Measurements from ENCODE around the gene EPHB2. TPM values are rescaled to one million over a fixed set of nuclear protein-coding genes. Genes with fewer than 3 reads are reported as not detected.

The EPHB2 gene
- total and polyA plus RNA-seq, 2 of the 4 experiments (the other 2 are of a cell fraction) = 52.3 to 58.8 TPM

- dilution Hi-C loops (cut with HindIII; ENCODE audit: low sequenced_read_pairs, unreplicated experiment) (no loop called here), in situ Hi-C loops (cut with MboI; ENCODE audit: low sequenced_read_pairs) (no loop called here), intact Hi-C loops (cut with micrococcal nuclease) (no loop called here)
- Histone ChIP-seq H3K18ac (ENCODE audit: low read depth, low read length) (no peak overlapping the region), H3K79me1 (ENCODE audit: low read depth in 1 of 2, low read length in 2 of 2) (peaks cover 34 to 62% of the 10 kb centered on the region in 2 experiments), H2BK5ac (ENCODE audit: low read depth, low read length, poor library complexity, severe bottlenecking) (no peak overlapping the region), H3K56ac (ENCODE audit: extremely low read depth, insufficient read depth, low read length) (no peak overlapping the region), H3K4ac (ENCODE audit: low read depth, low read length) (no peak overlapping the region), H2BK20ac (ENCODE audit: low read depth, low read length) (no peak overlapping the region), H3K23ac (ENCODE audit: low read depth, low read length) (no peak overlapping the region), H3K36me3 (ENCODE audit: control insufficient read depth, insufficient read depth, low read length) (peaks cover 14% of the 10 kb centered on the region), H3K14ac (replicated peaks; ENCODE audit: low read depth, low read length) (no peak overlapping the region), H4K8ac (ENCODE audit: low read depth in 2 of 2, low read length in 2 of 2) (no peak overlapping the region), H3K27ac (ENCODE audit: insufficient read depth, low read length) (no peak overlapping the region), H3K27me3 (ENCODE audit: control insufficient read depth, insufficient read depth, low read length) (no peaks in the 10 kb centered on the region), H2BK15ac (ENCODE audit: low read depth, low read length) (no peak overlapping the region), H3K9ac (ENCODE audit: low read depth, low read length) (no peak overlapping the region), H3K9me1 (ENCODE audit: insufficient read depth, low read length) (peaks cover 14% of the 10 kb centered on the region; the same call in 1 of the 2 replicates), H2AK5ac (ENCODE audit: low read depth, low read length) (no peak overlapping the region), H4K5ac (ENCODE audit: low read depth, low read length) (no peak overlapping the region), H3K4me2 (ENCODE audit: low read depth, low read length) (no peak overlapping the region), H2BK120ac (ENCODE audit: low read depth, low read length) (no peak overlapping the region), H2AK9ac (replicated peaks; ENCODE audit: low read depth, low read length, poor library complexity) (no peak overlapping the region), H4K20me1 (ENCODE audit: insufficient read depth, low read length) (peaks cover 52% of the 10 kb centered on the region), H2AFZ (replicated peaks; ENCODE audit: low read length, poor library complexity) (no peak overlapping the region), H3K4me3 (ENCODE audit: insufficient read depth, low read depth, low read length) (no peak overlapping the region), H3K9me3 (ENCODE audit: control insufficient read depth, insufficient read depth, low read length) (no peaks in the 10 kb centered on the region), H4K91ac (ENCODE audit: insufficient read depth, low read depth, low read length) (no peak overlapping the region), H3K4me1 (ENCODE audit: control insufficient read depth, insufficient read depth, low read length) (peaks cover 10% of the 10 kb centered on the region)
- BruUV-seq (replicated peaks) = no TSS peak
- no peak for TF ChIP-seq ELK1 (IDR thresholded peaks at IDR 0.05; ENCODE audit: borderline replicate concordance, low read depth, low read length)
- no peak for TF ChIP-seq NFE2L2 (IDR thresholded peaks at IDR 0.05; ENCODE audit: low read depth, low read length)
- no peak for TF ChIP-seq RCOR1 (IDR thresholded peaks at IDR 0.05; ENCODE audit: insufficient replicate concordance, low read length)
- ChIA-PET POLR2A (ENCODE audit: unreplicated experiment) (no interaction called here), CTCF (interaction anchor here (0.6 kb wide), 1 partner anchor 15 kb away, joined by 3 read pairs; no protein-coding TSS in a partner anchor)
- DNase-seq = peak; percentile 16
- WGBS, 2 experiments (ENCODE audit: extremely low coverage in 2 of 2, insufficient read length in 1 of 2) = 87% methylated on average over 7 of the region's 14 CpGs; no CpG with 5 or more reads in 1 of the 2 experiments
- ATAC-seq (ENCODE audit: low read depth) = peak; percentile 77
Measured at GRCh38 chr1:22780696-22781095, 70.1 kb downstream of the EPHB2 start.

All from IMR-90 (cell line).